Adipose tissue (tissue), 3 donors: Measurements from ENCODE around the gene TBL3. TPM values are rescaled to one million over a fixed set of nuclear protein-coding genes. Genes with fewer than 3 reads are reported as not detected.

Experiments used
- H3K27ac ChIP-seq: one replicate; pipeline ENCODE4 v1.5.1; 2013; ENCODE audit warnings: low read depth, low read length
- WGBS, 3 donors: extraction: QIAGEN DNeasy Blood & Tissue Kit; methylation state at CpG; one replicate each; pipeline ENCODE4 v1.1.7; 2013; 5-methylcytosine and 5-hydroxymethylcytosine counted together
- polyA plus RNA-seq, 3 donors: library from polyadenylated mRNA; stranded (reverse); fragments of 200-250 nt; gene quantifications; one replicate each; pipeline ENCODE4 v1.2.3, GENCODE V29; 2013
- donor health status: healthy with polysubstance abuse.
- donor health status: Bipolar disorder and iron deficiency.
- donor health status: healthy.

TBL3 gene
- polyA plus RNA-seq, 3 donors: 30.5 to 41.8 (median 41.6) TPM

DNA sequence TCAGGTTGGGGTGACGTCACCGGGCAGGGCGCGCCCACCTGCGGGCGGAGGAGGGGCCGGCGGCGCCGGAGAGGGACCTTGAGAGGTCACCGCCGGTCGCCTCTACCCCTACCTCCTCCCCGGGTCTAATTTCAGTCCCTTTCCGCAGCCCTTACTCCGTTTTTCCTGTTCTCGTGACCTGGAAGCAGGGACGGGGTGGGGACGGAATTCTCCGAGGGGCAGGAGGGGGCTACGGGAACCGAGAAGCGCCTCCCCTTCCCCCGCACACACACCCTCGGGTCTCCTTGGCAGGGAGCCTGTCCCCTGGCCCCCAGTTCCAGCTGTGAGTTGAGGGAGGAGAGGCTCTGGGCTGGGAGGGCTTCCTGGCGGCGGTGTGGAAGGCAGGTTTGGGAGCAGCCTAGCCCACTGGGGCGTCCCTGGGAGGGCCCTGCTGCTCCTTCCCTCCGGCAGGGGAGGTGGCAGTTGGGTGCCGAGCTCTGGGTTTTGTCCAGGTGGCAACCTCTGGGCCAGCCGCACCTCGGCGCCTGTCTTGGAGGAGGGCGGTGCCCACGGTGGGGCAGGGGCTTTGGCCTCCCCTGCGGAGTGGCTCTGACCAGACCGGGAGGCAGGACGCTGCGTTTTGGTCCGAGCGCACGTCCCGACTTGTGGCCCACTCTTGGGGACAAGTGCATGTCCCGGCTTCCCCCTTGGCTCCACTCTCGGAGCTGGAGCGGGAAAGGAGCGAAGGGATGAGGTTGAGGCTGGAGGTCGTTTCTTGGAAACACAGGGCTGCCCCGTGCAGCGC, 18.7 kb downstream of the TBL3 start:
- 1 to 7% (median 2%) methylated on average over 44 to 50 of the region's 50 CpGs for WGBS, 3 donors
- no peak overlapping the region for H3K27ac ChIP-seq

DNA sequence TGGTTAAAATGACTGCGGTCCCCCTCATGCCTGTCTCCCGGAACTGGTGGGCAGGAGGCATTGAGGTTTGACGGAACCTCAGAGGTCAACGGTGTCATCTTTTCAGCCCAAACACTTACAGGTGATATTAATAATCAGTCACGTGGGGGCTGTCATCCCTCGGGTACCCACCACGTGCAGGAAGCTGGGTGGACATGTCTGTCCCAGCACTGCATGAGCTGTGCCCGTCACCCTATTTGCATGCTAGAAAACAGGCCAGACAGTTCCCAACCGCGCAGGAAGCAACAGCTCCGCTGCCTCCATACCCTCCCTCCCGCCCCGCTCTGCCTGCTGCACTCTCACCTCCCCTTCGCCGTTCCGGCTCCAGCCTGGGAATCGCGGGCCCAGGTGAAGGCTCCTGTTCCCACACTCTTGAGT, 19.3 kb downstream of the TBL3 start:
- no peak overlapping the region for H3K27ac ChIP-seq
- WGBS, 3 donors: 4 to 16% (median 5%) methylated on average over 15 to 18 of the region's 18 CpGs

DNA sequence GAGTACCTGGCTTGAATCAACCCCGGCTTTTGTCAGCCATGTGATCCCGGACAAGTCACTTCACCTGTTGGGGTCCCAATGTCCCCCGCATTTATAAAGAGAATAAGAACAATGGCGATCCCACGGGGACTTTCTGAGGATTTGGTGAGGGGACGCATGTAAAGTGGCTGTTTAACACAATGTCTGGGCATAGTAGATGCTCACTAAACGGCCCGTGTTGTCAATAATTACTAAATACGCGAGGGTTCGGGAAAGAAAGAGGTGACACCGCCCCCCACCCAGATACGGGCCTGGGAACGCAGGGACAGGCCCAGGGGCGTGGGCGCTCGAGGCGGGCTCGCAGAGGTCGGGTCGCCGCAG, 19.7 kb downstream of the TBL3 start:
- no peak overlapping the region for H3K27ac ChIP-seq
- WGBS, 3 donors: 10 to 15% (median 12%) methylated on average over 22 of the region's 22 CpGs

DNA sequence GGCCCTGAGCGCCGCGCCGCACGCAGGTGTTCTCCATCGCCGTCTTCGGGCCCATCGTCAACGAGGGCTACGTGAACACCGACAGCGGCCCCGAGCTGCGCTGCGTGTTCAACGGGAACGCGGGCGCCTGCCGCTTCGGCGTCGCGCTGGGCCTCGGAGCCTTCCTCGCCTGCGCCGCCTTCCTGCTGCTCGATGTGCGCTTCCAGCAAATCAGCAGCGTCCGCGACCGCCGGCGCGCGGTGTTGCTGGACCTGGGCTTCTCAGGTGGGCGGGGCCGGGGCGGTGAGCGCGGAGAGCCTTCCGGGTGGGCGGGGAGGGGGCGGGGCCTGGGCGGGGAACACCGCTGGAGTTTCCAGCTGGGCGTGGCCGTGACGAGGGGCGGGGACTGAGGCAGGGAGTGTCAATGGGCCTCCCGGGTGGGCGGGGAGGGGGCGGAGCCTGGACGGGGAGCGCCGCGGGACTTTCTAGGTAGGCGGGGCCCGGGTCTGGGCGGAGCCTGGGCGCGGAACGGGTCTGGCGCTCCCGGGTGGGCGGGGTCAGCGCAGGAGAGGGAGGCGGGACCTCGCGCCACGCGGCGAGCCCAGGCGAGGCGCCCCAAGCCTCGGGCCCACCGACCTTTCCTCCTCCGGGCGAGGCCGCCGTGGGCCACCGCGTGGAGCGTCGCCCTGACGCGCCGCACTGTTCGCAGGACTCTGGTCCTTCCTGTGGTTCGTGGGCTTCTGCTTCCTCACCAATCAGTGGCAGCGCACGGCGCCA, 20.3 kb downstream of the TBL3 start:
- WGBS, 3 donors: 3 to 6% (median 4%) methylated on average over 69 to 96 of the region's 96 CpGs
- H3K27ac ChIP-seq: no peak overlapping the region

DNA sequence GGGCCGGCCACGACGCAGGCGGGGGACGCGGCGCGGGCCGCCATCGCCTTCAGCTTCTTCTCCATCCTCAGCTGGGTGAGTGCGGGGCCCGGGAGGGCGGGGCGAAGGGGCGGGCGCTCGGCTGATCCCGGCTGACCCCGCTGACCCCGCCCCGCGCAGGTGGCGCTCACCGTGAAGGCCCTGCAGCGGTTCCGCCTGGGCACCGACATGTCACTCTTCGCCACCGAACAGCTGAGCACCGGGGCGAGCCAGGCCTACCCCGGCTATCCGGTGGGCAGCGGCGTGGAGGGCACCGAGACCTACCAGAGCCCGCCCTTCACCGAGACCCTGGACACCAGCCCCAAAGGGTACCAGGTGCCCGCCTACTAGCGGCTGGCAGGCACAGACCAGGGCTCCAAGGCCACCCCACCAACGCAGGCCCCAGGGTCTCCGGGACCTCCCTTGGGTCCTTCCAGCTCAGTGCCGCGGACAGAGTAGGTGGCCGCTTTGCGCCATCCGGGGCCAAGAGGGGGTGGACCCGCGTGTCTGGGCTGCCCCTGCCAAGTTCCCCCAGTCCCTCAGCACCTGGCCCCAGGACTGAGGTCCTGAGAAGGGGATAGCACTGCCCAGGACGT, 21.0 kb downstream of the TBL3 start:
- 46 to 51% (median 48%) methylated on average over 40 to 50 of the region's 50 CpGs for WGBS, 3 donors
- H3K27ac ChIP-seq: no peak overlapping the region

DNA sequence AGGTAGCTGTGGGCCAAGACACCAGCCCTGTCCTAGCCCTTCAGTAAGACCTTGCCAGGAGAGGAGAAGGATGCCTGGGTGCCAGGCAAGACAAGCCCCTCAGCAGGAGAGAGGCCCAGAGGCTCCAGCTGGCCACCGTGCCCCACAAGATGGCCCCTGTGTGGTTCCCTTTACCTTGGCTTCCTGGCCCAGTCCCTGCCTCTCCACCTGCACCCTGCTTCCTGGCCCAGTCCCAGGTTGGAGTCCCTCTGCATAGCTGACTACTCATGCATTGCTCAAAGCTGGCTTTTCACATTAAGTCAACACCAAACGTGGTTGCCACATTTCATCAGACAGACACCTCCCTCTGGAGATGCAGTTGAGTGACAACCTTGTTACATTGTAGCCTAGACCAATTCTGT, 21.9 kb downstream of the TBL3 start:
- 47 to 60% (median 53%) methylated on average over 2 of the region's 2 CpGs for WGBS, 3 donors
- no peak overlapping the region for H3K27ac ChIP-seq

DNA sequence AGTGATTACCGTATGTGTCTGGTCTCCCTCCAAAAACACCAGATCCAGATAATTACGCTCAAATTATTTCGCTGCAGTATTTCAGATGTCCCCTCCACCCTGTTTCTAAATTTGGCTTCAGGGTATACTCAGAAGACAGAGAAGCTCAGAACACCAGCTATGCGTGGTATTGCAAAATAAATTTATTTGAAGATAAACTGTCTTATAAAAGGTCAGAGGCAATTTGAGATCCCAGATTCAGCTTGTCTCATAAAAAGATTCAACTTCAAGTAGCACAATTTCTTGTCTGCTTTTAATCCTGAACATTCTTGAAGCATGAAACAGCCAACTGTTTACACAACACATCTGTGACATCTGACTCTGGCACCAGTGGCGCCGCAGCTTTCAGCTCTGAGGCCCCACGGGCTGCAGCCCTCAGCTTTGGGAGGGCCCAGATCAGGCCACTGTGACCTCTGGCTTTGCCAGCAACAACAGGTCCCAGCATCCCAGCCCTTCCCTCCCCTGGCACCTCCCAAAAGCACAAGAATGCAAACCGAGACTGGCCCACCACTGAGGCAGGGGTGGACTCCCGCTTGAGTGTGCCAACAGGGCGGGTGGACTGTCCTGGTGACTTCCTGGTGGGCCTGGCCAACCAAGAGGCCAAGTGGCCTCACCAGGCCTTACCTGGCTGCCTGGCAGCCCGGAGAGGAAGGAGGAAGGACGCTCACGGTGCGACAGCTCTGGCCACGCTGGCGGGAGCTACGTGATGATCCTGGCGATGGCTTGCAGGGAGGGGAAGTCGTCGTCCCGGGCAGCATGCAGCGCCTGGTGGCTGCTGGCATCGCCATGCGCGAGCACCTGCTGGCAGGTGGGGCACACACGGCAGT, 25.9 kb downstream of the TBL3 start:
- no peak overlapping the region for H3K27ac ChIP-seq
- WGBS, 3 donors: 77 to 88% (median 84%) methylated on average over 26 of the region's 26 CpGs

DNA sequence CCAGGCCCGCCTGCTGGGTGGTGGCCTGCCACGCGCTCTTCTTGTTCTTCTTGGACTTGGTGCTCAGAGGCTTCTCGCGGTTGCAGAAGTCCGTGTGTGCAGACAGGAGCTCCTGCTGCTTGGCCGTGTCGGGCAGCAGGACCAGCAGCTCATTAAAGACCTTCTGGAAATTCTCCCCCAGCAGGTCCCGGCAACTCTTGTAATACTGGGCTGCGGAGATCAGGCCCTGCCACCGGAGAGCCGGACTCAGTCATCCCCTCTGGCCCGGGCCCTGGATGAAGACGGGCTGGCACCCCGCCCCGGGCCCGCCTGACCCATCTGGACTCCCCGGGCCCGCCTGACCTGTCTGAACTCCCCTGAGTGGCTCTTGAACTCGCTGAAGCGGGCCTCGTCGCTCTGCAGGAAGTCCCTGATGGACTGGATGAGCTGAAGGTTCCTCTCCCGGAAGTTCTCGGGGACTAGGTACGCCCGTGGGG, 26.5 kb downstream of the TBL3 start:
- 91 to 95% (median 93%) methylated on average over 26 to 27 of the region's 27 CpGs for WGBS, 3 donors
- H3K27ac ChIP-seq: no peak overlapping the region

DNA sequence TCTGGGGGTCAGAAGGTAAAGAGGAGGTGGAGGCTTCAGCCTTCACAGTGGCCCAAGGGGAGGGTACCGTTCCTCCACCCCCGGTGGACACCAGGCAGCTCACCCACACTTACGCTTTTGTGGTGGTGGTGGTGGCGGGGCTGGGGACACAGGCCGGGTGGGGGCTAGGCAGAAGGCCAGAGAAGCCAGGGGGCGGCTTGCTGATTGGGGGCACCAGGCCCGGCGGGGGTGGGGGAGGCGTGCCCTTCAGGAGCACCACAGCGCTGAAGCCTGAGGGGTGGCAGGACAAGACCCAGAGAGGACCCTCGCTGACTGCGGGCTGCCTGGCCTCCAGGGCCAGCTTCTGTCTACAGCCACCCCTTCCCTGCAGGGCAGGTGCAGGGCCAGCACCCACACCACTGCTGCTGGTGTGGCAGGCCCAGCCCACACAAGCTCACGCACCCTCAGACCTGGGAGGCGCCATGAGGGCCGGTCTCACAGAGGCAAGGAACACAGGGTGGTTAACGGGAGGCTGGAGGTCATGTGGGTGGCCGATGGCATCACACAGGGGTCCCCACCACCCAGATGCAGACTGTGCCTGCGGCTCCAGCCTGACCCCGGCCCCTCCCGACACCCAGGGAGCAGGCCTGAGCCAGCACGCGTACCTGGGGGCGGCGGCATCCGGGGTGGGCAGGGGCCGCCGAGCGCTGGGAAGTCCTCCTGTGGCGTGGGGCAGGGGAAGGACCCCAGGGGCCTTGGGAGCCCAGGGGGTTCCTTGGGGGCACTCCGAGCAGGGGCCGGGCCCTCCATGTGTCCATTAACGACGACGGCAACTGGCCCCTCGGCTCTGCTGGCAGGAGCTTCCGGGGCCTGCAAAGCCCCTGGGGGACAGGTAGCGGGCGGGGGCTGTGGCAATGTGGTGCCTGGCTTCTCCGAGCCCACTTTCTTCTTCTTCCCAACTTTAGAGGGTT, 27.3 kb downstream of the TBL3 start:
- 91 to 95% (median 91%) methylated on average over 24 to 39 of the region's 39 CpGs for WGBS, 3 donors
- no peak overlapping the region for H3K27ac ChIP-seq

DNA sequence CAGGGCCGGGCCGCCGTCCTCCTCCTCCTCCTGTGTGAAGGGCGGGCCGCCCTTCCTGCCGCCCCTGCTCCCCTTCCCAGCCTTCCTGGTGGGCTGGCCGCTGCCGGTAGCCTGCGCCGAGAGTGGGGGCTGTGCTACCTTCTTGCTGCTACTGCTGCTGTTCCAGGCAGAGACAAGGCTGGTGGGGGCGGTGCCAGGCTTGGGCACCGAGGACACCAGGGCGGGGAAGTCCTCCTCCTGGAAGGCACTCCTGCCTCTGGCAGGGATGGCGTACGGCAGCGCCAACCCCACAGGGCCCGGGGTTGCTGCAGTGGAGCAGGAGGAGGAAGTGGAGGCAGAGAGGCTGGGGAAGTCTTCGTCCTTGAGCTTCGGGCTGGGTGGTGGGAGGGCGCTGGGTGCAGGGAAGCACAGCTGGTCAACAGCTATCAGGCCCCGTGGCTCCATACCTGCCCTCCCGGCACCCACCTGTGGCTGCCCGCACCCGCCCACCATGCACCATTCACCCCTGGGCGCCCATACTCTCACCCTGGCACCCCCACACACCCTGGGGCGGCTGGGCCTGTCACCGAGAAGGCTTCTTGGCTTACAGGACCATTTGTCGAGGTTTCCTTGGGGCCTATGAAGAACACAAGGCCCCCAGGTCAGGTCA, 28.1 kb downstream of the TBL3 start:
- WGBS, 3 donors: 78 to 85% (median 84%) methylated on average over 24 to 28 of the region's 28 CpGs

DNA sequence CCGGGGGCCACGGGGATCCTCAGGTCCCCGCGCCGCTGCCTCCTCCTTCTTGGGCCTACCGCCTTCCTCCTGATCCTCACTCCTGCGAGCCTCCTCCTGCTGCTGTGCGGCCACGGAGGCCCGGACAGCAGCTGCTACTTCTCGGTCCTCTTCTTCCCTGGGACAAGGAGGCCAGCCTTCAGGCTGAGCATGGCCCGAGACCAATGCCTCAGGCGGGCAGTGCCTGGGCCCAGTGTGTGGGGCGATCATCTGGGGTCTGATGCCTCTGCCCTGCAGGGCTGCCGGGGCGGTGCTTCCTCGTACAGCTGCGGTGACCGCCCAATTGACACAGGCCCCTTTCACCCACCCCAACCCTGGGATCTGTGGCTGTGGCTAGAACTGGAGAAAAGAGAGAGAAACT, 29.2 kb downstream of the TBL3 start:
- no peak overlapping the region for H3K27ac ChIP-seq
- WGBS, 3 donors: 94 to 96% (median 96%) methylated on average over 19 of the region's 19 CpGs

More for the DNA sequence above, 28.1 kb downstream of the TBL3 start:
- H3K27ac ChIP-seq: no peak overlapping the region

DNA sequence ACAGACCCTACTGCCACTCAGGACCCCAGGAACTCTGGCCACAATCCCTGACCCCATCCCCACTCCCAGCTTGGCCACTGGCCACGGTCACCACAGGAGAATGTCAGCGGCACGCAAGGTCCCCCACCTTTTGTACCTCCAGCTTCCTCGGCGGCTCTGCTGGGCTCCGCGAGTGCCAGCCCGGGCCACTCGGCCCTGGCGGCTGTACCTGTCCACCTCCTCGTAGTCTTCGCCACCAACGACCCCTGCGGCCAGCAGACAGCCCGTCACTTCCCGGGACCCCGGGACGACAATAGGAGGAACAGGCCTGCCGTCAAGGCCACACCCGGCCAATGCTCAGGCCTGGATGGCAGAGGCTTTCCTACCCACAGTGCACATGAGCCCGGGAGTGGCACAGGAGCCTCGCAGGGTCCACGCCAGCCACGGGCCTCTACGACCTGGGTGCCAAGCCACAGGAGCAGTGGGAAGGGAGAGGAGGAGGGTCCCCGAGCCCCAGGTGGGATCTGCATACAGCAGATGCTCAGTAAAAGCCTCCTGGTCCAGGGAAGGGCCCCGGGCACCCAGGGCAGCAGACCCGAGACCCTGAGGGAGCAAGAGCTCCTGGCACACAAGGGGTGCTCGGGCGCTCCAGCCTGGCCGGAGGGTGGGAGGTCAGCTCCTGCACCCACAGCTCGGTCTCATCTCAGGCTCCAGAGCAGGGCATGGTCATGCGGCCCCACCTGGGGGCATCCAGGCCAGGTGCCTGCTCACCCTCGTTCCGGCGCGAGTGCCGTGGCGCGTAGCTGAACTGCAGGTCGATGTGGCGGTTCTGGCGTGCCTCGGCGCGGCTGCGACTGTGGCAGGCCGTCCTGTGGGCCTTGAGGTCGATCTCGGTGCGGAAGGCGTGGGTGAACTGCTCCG, 29.9 kb downstream of the TBL3 start:
- no peak overlapping the region for H3K27ac ChIP-seq
- 94 to 96% (median 95%) methylated on average over 53 of the region's 53 CpGs for WGBS, 3 donors

DNA sequence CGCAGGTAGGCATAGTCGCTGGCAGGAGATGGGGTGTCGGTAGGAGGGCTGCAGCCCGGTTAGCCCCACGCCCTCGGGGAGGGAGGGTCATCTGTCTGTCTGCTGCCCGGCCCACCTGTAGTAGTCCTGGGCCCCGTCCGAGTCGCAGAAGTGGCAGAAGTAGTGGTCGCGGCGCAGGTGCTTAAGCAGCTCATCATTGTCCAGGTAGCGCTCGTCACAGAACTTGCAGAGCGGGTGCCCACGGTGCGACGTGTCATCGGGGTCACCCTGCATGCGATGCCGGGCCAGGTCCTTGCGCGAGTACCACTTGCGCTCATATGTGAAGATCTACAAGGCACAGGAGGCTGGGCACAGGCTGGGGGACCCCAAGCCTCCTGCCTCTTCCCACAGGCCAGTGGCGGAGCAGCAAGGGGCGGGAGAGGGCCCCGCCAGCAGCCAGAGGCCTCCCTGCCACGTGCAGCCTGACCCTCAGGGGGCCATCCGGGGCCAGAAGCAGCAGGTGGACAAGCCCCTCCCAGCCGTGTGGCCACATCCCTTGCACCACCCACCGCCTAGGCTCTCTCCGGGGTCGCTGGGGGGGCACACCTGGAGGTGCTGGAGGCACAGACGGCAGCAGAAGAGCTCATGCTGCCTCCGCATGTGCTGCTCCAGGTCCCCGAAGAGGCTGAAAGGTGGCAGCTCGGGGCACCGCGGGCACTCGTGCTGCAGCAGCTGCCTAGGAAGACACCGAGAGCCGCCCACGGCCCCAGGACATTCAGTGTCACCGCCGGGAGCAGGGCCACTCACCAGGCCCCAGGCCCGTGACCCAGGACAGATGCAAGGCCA, 30.8 kb downstream of the TBL3 start:
- WGBS, 3 donors: 90 to 93% (median 91%) methylated on average over 44 to 47 of the region's 47 CpGs
- no peak overlapping the region for H3K27ac ChIP-seq

DNA sequence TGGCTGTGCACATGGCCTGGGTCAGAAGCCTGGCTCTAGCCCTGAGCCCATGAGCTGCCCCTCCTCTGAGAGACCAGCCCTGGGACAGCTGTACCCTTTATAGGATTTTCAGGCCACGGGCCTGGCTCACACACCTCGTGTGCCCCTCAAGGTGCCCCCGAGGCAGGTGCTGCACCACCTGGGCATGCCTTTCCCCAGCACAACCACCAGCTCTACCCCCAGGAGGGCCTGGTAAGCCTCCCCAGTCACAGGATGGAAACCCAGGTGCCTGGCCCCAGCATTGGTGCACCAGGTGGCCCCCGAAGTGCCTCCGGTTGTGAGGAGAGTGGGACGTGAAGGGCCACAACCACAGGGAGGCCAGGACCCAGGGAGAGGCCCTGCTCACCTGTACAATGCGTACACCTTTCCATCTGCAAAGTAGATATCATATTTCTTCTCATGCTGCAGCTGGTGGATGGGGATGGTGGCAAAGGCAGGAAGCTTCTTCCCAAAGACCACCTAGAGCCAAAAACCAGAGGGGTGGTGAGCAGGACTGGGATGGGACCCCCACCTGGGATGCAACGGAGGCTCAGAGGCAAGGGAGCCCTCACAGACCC, 31.5 kb downstream of the TBL3 start:
- H3K27ac ChIP-seq: no peak overlapping the region
- 72 to 85% (median 79%) methylated on average over 8 of the region's 8 CpGs for WGBS, 3 donors
